NB4 (cell line): ENCODE data around the gene FARP1.

Source experiments
- MAX ChIP-seq: IDR thresholded peaks from 2 replicates; pipeline ENCODE4 v1.6.1; 2011; ENCODE audit warnings: low read depth, low read length
- POLR2A ChIP-seq: IDR thresholded peaks from 2 replicates; pipeline ENCODE4 v1.6.1; 2011; ENCODE audit warnings: mild to moderate bottlenecking; ENCODE audit not compliant: insufficient read length; ENCODE audit errors: extremely low read depth
- TF ChIP-seq, protein P1 (sequence below): IDR thresholded peaks from one replicate; pipeline ENCODE4 v1.5.1; 2012; ENCODE audit warnings: low read depth, low read length

GRCh38 chr13:98099627-98100026 lies 43.3 kb upstream of the FARP1 start:
- TF ChIP-seq POLR2A (no peak), MAX (no peak)
- TF ChIP-seq, protein P1, sequence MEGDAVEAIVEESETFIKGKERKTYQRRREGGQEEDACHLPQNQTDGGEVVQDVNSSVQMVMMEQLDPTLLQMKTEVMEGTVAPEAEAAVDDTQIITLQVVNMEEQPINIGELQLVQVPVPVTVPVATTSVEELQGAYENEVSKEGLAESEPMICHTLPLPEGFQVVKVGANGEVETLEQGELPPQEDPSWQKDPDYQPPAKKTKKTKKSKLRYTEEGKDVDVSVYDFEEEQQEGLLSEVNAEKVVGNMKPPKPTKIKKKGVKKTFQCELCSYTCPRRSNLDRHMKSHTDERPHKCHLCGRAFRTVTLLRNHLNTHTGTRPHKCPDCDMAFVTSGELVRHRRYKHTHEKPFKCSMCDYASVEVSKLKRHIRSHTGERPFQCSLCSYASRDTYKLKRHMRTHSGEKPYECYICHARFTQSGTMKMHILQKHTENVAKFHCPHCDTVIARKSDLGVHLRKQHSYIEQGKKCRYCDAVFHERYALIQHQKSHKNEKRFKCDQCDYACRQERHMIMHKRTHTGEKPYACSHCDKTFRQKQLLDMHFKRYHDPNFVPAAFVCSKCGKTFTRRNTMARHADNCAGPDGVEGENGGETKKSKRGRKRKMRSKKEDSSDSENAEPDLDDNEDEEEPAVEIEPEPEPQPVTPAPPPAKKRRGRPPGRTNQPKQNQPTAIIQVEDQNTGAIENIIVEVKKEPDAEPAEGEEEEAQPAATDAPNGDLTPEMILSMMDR, result no peak
